HT1080 (cell line): ENCODE measurements around the gene VWA7. TPM values are rescaled to one million over a fixed set of nuclear protein-coding genes. Genes with fewer than 3 reads are reported as not detected.

Experiments used
- DNase-seq: peaks from one replicate; pipeline ENCODE4 v3.0.0-alpha.2; 2015; ENCODE audit warnings: low read depth
- total RNA-seq: library from RNA; depleted of rRNA; stranded (reverse); fragments of >200 nt; shearing (Covaris generic); gene quantifications from 2 replicates; pipeline ENCODE4 v1.2.3, GENCODE V29; 2014

The VWA7 gene
- total RNA-seq, 1 experiment from 2014 or later: 0.79 TPM

DNA sequence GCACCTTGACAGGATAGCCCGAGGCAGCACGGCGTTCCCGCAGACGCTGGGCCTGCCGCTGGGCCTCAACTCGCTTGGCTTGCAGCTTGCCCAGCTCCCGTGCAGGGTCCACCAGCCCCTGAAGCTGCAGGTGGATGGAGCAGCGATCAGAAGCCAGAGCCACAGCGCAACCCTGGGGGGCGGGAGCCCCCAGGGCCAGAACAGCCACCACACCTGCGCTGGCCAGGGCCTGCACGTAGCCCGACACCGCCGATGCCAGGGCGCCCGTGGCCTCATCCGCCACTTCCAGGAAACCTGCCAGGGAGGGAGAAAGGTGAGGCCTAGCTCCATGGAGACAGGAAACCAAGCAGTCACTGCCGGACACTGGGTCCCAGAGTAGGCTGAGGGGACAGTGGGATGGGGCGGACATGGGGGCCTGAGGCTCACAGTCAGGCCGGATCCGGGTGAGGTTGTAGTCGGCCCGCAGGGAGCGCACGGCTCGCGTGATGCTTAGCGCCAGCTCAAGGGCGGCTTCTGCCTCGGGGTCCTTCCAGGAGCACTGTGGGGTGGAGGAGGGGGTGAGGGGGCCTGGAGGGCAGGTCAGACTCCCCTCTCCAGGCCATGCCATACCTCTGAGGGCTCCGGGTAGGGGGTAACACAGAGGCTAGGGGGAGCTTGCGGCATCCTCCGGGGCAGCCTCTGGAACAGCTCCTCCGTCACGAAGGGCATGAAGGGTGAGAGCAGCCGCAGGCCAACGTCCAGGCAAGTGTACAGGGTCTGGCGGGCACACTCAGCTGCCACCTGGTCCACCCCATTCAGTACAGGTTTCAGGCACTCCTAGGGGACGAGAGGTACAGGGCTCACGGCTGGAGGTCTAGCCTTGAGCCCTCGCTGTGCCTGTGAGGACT lies 2.1 kb upstream of the VWA7 start:
- no peak for DNase-seq

DNA sequence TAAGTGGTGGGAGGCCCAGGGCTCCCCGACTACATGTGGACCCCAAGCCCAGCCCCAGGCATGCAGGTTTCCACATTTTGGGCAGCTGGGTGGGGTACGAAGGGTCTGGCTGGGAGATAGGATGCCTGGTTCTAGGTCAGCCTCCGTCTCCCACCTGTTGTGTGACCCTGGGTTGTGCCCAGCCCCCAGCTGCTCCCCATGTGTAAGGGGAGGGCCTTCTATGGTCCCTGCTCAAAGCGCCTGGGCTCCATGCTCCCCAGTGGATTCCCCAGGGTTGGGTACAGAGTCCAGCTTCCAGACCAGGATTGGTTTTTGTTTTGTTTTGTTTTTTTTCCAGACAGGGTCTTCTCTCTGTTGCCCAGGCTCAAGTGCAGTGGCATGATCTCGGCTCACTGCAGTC lies 1.1 kb upstream of the VWA7 start:
- DNase-seq: no peak

DNA sequence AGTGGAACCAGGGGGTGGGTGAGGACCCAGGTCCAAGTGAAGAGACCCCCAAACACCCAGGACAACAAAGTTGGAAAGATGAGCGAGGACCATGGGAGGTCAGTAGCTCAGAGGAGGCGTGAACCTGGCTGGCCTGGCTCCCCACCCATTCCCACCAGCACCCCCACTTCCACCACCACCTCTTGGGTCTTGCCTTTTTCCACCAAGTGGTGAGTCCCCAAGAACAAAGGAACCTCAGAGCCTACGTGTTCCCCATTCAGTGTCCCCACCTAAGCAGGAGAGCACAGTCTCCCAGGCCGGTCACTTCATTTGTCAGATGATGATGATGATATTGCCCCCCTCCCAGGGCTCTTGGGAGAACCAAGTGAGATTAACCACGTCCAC lies 531 bp upstream of the VWA7 start:
- no peak for DNase-seq

DNA sequence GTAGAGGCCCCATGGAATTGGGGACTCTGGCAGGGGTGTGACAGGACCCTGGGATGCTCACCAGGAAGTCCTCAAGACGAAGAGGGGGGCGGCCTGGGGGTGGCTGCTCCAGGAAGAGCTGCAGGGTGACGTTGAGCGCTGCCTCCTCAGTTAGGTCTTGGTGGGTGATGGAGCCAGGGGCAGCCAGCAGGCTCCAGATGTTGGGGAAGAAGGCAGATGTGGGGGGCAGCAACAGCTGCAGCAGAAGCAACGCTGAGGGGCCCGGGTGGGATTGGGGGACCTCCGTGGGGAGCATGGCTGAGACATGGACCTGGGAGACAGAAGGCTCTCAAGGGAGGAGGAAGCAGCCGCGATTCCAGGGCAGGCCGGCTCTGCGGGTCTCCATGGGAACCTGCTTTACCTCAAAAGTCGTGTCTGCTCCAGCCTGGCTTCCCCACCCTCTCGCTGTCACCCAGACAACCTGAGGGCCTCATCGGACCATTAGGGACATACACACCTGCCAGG lies 591 bp downstream of the VWA7 start:
- no peak for DNase-seq

DNA sequence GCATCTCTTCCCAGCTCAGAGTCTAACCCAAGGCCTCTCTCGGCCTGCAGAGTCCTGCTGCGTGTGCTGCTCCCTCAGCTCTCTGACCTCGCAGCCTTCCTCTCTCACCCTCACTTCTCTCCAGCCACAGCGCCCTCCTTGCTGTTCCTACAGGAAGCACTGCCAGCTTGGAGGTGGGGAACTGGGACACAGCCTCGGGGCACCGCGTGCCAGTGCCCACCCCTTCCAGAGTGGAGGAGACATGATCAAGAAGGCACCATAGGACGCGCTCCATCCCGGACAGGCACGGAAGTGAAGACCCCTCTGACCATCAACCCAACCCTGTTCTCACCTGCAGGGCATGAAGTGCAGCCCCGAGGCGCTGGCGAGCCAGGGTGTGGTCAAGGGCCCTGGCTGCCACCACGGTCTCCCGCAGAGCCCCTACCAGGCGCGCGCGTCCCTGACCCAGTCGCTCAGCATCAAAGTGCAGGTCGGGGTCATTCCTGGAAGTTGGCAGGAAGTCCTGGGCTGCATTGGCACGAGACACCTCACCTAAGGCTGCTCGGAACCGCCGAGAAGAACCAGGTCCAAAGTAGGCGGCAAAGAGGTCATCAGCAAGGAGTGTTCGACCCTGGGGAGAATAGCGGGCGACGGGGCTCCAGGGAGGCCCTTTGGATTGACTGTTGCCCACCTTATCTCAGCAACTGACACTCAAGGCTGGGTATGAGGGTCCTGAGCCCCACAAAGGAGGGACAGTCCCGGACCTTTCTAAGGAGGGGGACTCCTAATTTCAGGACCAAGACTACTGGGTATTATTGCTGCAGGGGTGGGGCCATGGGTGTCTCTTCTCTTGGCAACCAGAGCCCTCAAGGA lies 1.3 kb downstream of the VWA7 start:
- DNase-seq: no peak

DNA sequence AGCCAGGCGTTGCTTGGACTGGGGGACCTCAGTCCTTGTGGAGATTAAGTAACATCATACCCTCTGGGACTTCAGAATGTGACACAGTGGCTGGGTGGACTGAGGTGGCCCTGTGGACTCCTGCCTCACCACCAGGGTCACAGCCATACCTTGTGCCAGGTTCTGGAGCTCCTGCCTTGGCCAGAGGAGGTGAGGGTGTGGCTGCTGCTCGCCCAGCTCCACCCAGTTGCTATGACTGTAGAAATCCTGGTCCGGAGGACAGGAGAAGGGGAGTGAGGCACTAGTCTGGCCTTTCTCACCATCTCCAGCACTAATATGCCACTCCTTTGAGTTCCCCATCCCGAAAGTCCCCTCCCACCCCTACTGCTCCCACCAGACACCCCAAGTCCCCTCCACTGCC lies 1.9 kb downstream of the VWA7 start:
- no peak for DNase-seq

DNA sequence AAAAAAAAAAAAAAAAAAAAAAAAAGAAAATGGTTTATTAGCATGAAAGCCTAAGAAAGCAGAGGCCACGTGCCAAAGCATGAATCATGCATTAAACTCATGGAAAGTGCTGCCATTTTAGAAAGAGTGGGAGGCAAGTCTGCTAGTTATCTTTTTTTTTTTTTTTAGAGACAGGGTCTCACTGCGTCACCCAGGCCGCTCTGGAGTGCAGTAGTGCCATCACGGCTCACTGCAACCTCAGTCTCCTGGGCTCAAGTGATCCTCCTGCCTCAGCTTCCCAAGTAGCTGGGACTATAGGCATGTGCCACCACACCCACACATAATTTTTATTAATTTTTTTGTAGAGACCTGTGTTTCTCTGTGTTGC lies 5.2 kb downstream of the VWA7 start:
- DNase-seq: no peak

DNA sequence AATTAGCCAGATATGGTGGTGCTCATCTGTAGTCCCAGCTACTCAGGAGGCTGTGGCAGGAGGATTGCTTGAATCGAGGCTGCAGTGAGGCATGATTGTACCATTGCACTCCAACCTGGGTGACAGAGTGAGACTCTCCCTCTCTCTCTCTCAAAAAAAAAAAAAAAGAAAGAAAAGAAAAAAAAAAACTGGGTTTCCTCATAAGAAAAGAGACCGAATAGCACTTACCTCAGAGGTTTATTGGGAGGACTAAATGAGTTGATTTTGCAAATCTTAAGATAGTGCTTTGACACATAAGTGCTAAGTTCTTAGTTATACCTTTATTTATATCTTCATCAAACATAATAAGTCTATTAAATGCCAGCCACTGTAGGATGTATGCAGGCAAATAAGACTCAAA lies 6.3 kb downstream of the VWA7 start:
- no peak for DNase-seq

DNA sequence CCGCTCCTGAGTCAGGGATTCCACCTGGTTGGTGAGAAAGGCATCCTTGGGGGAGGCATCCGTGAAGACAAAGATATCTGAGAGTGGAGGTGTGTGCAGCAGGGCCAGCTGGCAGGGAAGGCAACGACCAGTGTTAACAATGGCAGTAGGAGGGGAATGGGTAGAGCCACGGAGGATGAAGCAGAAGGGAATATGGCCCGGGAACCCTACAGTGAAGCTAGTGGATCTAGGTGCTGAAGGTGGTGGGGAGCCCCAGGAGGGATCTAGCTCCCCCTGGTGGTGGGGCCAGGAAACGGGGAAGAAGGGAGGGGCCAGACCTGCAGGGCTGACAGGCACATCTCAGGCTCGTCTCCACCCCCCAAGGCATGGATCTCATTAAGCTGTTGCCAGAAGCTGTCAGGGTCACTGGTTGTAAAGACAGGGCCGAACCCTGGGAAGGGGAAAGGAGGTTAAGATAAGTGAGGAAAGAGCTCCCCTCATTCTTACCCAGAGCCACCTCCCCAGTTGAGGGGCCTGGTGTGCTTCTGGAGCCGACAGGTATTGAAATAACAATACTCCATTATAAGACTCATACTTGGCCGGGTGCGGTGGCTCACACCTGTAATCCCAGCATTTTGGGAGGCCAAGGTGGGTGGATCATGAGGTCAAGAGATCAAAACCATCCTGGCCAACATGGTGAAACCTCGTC lies 7.3 kb downstream of the VWA7 start:
- peak; percentile 66 for DNase-seq

DNA sequence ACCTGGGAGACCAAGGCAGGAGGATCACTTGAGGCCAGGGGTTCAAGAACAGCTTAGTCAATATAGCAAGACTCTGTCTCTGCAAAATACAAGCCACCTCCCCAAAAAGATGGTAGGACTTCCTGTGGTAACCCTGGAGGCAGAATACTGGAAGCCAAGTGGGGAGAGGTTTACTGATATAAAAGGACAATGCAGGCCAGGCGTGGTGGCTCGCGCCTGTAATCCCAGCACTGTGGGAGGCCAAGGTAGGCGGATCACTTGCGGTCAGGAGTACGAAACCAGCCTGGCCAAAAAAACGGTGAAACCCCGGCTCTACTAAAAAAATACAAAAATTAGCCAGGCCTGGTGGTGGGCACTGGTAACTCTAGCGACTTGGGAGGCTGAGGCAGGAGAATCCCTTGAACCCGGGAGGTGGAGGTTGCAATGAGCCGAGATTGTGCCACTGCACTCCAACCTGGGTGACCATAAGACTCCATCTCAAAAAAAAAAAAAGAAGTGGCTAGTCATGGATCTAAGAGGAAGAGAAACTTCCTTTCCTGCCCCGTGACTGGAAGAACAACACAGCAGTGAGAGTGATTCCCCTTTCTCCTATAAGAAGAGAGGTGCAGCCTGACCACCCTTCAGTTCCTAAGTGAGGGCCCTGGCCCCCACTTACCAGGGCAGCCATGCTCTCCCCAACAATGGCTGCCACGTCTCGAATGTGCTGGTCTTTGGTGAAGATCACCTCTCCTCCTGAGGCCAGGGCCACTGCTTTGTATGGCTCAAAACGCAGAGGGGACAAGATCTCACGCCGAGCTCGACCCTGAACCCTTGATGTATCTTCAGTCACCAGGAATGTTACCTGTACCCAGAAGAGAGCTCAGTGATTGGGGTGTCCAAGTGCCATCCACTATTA lies 8.5 kb downstream of the VWA7 start:
- no peak for DNase-seq

DNA sequence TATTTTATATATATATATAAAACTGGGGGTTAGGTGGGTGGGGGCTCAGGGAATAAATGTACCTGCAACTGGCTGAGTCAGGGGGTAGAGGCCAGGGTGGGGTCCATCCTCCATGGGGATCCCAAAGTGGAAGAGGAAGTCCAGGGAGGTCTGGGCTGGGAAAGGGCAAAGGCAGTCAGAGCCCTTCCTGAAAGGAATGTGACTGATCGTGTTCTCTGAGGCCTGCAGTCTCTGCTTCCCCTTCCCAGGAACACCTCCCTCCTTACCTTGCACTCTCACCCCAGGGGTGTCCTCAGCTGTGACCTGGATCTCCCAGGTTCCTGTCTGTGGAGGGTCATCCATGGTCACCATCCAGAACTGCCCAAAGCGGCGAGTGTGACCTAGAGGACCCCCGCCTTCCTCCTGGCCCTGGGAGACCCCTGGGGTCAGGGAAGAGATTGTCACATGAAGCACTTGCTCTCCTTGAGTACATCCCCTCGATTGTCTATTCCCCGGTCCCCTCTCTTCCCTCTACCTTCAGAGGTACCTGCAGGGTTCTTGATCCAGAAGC lies 10.0 kb downstream of the VWA7 start:
- DNase-seq: no peak

DNA sequence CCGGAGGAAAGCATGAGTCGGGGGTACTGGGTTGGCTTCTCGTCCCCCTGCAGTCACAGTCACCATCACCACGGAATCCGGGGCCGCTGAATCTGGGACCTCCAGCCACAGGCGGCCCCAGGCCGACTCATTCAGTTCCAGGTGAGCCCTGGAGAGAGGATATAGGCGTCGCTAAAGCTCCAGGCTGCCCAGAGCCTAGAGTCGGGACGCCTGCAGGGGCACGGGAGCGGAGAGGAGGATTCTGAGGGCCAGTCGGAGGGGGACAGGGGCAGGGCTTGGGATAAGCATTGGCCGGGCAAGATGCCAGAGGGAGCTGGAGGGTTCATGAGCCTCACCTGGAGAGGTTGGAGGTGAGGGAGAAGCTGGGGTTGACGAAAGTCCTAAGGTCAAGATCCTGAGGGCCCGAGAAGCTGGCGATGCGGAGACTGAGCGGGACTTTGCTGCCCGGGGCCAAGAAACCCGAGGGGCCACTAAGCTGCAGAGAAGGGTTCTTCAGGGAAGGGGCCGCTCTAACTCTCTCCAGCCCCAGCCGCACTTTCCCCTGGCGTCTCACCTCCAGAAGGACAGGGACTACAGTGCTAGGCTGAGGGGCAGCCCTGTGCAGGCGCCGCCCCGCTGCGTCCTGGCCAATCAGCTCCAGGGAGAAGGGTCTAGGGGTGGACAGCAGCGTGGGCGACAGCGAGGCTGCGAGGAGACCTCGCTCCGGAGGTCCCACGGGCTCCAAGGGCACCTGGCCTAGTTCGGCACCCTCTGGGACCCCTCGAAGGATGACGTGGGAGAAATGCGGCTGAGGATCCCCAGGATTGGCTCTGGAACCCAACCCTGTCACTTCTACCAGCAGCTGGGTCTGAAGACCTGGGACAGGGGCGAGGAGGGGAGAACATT lies 11.0 kb downstream of the VWA7 start:
- no peak for DNase-seq

DNA sequence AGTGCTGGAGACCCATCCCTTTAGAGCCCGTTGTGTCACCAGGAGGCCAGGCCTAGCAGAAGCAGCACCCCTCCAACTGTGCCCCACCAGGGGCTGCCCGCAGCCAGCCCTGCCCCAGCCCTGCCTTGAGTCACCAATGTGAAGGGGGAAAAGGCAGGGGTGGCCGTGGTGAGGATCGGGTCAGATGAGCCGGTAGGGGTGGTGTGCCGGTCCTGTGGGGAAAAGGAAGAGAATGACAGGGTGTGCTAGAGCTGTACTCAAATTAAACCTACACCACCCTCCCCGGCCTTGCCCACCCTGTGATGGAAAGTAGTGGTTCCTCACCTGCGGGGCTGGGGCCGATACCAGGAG lies 11.6 kb downstream of the VWA7 start:
- no peak for DNase-seq

DNA sequence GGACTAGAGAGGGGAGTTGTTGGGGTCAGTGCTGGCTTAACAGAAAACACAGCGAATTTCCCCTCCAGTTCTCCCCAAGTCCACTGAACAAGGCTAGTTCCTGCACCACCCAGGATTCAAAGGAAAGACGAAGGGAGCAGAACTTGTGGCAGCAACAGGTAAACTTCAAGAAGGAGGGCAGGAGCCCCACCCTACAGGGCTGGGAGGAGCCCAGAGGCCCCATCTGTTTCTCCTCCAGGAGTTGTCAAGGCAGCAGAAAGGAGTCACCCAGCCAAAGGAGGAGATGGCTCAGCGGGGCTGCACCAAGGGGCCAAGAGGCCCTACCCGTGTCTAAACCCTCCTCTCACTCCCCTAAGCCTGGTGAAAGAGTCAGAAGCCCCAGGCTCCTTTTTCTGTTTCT lies 12.9 kb downstream of the VWA7 start:
- no peak for DNase-seq

DNA sequence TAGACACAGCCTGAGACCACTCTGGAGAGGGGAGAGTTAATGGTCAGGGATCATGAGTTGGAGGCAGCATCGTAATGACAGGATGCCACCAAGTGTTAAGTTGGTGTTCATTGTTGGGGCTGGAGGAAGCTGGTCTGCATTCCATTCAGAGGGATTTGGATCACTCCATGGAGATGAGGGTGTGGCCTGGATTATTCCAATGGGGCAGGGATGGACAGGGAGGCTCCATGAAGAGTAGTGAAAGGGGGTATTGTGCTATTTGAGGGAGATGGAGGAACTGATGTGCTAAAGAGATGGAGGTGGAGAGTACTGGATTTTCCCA lies 13.5 kb downstream of the VWA7 start:
- DNase-seq: peak; percentile 68

DNA sequence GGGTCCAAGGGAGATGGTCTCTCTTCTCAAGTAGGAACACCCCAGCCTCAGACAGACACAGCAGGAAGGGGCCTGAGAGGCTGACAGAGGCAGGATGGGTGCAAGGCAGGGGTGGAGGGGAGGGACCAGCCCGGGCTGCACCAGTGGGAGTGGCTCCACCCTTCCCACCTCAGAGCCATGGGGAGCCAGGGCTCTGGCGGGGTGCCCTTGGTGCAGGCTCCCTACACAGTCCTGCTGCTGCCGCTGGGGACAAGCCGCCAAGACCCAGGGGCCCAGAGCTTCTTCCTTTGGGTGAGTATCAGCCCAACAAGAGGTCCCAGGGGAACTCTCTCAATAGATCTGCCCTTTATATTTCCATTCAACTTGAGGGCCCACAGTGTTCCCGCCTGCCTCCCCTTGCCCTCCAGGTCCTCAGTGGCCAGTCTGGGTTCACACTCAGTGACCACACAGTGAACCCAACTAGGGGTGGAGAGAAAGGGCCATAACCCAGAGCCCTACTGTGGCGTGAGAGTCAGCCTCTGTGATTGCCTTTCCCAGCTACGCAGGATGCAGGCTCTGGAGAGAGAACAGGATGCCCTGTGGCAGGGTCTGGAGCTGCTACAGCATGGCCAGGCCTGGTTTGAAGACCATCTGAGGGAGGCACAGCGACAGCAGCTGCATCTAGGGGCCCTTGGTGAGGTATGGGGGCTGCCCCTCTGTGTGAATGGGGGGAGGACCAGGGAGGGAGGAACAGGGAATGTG lies 14.1 kb downstream of the VWA7 start:
- no peak for DNase-seq

DNA sequence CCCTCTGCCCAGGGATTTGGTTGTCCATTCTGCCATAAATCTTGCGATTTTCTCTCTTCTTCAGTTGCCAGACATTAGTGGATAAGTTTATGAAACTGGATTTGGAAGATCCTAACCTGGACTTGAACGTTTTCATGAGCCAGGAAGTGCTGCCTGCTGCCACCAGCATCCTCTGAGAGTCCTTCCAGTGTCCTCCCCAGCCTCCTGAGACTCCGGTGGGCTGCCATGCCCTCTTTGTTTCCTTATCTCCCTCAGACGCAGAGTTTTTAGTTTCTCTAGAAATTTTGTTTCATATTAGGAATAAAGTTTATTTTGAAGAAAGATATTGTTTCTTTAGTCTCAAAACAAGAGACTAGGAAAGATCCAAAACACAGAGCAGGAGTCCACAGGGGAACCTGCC lies 14.8 kb downstream of the VWA7 start, which contains the start of gene SAPCD1:
Gene SAPCD1, plus strand, starts transcription at position 301 of the 400 bp plus-strand sequence. CDS start 399 bp downstream, outside the sequence.
- no peak for DNase-seq

DNA sequence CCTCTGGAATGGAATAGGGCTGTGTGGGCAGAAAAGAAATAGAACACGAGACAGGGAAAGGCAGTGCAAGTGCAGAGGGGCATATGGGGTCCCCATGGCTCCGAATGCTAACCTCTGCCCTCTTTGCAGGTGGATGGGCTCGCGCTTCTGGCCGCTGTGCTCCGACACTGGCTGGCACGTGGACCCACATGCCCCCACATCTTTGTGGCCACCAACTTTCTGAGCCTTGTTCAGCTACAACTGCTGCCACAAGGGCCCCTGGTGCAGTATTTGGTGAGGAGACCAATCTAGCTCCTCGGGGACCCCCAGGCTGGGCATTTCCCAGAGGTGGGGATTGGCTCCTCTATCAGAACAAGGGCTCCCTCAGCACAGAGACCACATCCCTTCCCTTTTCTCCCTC lies 15.8 kb downstream of the VWA7 start:
- DNase-seq: no peak

DNA sequence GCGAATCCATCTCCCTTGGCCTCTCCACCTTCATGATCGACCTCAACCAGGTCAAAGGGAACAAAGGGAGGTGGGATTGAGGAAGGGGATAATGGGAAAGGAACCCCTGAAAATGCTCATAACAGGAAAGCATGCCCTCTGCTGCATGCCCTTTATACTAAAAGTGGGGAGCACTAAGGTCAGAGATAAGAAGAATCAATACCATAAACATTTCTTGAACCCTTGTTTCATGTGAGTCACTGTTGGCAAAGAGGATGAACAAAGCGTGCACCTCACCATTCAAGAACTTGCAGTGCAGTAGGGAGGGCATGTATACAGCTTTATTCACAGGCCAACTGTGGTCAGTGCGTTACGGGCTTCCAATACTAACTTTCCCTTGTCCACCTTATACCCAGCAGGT lies 16.3 kb downstream of the VWA7 start:
- no peak for DNase-seq
